Spinal cord (tissue), 10 donors: ENCODE data around the gene CMA1. TPM values are rescaled to one million over a fixed set of nuclear protein-coding genes. Genes with fewer than 3 reads are reported as not detected.
"Not testable (repeated sequence)": the region's sequence is repeated elsewhere in the genome, so short reads cannot be mapped to it uniquely, and the experiment has no call there.

Source experiments
- DNase-seq, 6 donors: peaks; one replicate each; pipeline versions ENCODE4 v3.0.0 to v3.0.0-alpha.2; 2013 to 2015; ENCODE audit warnings: low spot score in 6 of 6, low read depth in 4 of 6
- H3K27ac ChIP-seq: one replicate; pipeline ENCODE4 v1.5.1; 2013; ENCODE audit warnings: low read depth, low read length, control low read depth
- H3K27me3 ChIP-seq: one replicate; pipeline ENCODE4 v1.6.1; 2013; ENCODE audit warnings: low read length; ENCODE audit not compliant: control insufficient read depth, insufficient read depth
- H3K36me3 ChIP-seq: one replicate; pipeline ENCODE4 v1.6.1; 2013; ENCODE audit warnings: low read length; ENCODE audit not compliant: control insufficient read depth, insufficient read depth
- H3K4me1 ChIP-seq: one replicate; pipeline ENCODE4 v1.6.1; 2013; ENCODE audit warnings: low read length; ENCODE audit not compliant: control insufficient read depth, insufficient read depth
- H3K4me3 ChIP-seq: one replicate; pipeline ENCODE4 v1.5.1; 2013; ENCODE audit warnings: low read depth, low read length, control low read depth
- H3K9me3 ChIP-seq: one replicate; pipeline ENCODE4 v1.6.1; 2013; ENCODE audit warnings: low read length; ENCODE audit not compliant: control insufficient read depth, insufficient read depth
- WGBS: methylation state at CpG from one replicate; pipeline ENCODE4 v1.1.5; 2013; ENCODE audit warnings: missing lambda C conversion rate; ENCODE audit not compliant: insufficient coverage; 5-methylcytosine and 5-hydroxymethylcytosine counted together
- long read RNA-seq, 4 donors: transcript quantifications; one replicate each; lab custom pipeline, GENCODE V29; 2026
- polyA plus RNA-seq, 2 donors: library from polyadenylated mRNA; unstranded; fragments of 120-200 nt; gene quantifications; one replicate each; pipeline ENCODE4 v1.2.1, GENCODE V29; 2013; ENCODE audit not compliant: insufficient read length in 2 of 2
- total RNA-seq, 2 donors: library from RNA; depleted of rRNA in 1 of 2; stranded (reverse); fragments of 120-200 nt in 1 of 2; fragments of >200 nt in 1 of 2; gene quantifications; one replicate each; pipeline versions ENCODE4 v1.2.3 to v1.2.4, GENCODE V29; 2013 to 2014
- donor health status: healthy.

CMA1 gene
- not detected for total RNA-seq
- not detected for polyA plus RNA-seq
- long read RNA-seq, donor 1: 0 reads
- long read RNA-seq, donor 2: 0 reads
- long read RNA-seq, donor 3: 0 reads
- long read RNA-seq, donor 4: 0 reads

GRCh38 chr14:24508155-24508840, at the start of gene CMA1:
Gene CMA1 (minus strand): TSS chr14:24508265. CDS start chr14:24508235, 30 bp downstream.
- DNase-seq: no peak
- Histone ChIP-seq H3K9me3 (no peaks in the 10 kb centered on the region), H3K27ac (no peak within 1 kb of the TSS), H3K4me1 (no peaks in the 10 kb centered on the region), H3K4me3 (no peak within 1 kb of the TSS), H3K27me3 (no peaks in the 10 kb centered on the region), H3K36me3 (no peaks in the 10 kb centered on the region)
- 44% methylated on average over 1 of the region's 3 CpGs for WGBS

DNA sequence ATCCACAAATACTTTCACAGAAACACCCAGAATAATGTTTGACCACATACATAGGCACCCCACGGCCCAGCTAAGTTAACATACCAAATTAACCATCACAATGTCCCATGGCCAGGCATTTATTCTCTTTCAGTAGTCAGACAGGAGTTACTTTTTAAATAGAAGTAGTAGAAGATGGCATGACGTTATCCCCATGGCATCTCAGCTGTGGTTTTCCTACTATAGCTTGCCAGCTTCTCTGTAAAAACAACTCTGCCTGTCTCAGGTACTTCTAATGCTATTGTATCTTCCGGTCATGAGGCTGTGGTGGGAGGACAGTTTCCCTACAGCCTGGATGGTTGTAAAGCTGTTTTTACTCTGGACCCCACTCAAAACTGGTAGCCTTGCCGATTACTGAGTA, 48.7 kb upstream of the CMA1 start:
- Histone ChIP-seq H3K4me1 (no peaks in the 10 kb centered on the region), H3K27me3 (no peaks in the 10 kb centered on the region), H3K36me3 (no peaks in the 10 kb centered on the region), H3K9me3 (no peaks in the 10 kb centered on the region), H3K4me3 (no peak overlapping the region), H3K27ac (no peak overlapping the region)
- DNase-seq: no peak
- WGBS: 60% methylated on average over 1 of the region's 4 CpGs

- WGBS: 38% methylated on average over 1 of the region's 1 CpG
These were observed 41.0 kb upstream of the CMA1 start for GRCh38 chr14:24549064-24549463.

DNA sequence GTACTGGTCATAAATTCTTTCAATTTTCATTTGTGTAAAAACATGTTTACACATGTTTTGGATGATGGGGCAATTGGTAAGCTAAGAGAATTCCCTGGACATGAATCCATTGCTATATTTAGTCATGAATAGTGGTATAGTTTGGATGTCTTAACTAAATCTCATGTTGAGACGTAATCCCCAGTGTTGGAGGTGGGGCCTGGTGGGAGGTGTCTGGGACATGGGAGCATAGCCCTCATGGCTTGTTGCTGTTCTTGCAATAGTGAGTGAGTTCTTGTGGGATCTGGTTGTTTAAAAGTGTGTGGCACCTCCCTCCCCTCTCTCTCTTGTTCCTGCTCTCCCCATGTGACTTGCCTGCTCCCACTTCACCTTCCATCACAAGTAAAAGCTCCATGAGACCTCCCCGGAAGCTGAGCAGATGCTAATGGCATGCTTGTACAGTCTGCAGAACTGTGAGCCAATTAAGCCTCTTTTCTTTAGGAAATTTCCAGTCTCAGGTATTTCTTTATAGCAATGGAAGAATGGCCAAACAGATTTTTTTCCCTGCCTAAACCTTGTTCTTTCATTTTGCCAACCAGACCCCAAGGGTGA, 34.4 kb upstream of the CMA1 start:
- Histone ChIP-seq H3K9me3 (no peaks in the 10 kb centered on the region), H3K27me3 (no peaks in the 10 kb centered on the region), H3K36me3 (no peaks in the 10 kb centered on the region), H3K27ac (no peak overlapping the region), H3K4me3 (no peak overlapping the region), H3K4me1 (no peaks in the 10 kb centered on the region)
- 70% methylated on average over 2 of the region's 2 CpGs for WGBS
- no peak for DNase-seq

More at GRCh38 chr14:24549064-24549463, 41.0 kb upstream of the CMA1 start:
- H3K4me3 ChIP-seq, DNase-seq, H3K27me3 ChIP-seq, H3K27ac ChIP-seq, H3K36me3 ChIP-seq, H3K9me3 ChIP-seq, H3K4me1 ChIP-seq: not testable (repeated sequence)

DNA sequence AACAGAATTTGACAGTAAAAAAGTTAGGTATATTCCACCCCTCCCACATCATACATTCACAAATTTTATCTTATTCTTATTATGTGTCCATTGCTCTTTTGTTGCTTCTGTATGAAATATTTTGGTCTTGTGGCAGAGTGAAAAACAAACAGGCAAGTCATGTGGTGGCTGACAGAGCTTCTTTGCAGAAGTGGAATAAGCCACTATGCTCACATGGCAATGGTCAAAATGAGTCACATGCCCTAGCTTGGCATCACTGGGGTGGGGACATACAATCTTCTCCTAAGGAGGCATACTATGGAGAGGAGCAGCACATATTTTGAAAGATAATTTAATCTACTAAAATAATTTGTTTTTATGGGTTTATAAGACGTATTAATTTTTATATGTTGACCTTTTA, 27.7 kb upstream of the CMA1 start:
- Histone ChIP-seq H3K4me3 (no peak overlapping the region), H3K36me3 (no peaks in the 10 kb centered on the region), H3K4me1 (no peaks in the 10 kb centered on the region), H3K27ac (no peak overlapping the region), H3K9me3 (no peaks in the 10 kb centered on the region), H3K27me3 (no peaks in the 10 kb centered on the region)
- no CpG with 5 or more reads among the region's 1 CpG for WGBS
- DNase-seq: no peak

GRCh38 chr14:24534286-24534685, 26.2 kb upstream of the CMA1 start:
- Histone ChIP-seq H3K4me3 (no peak overlapping the region), H3K9me3 (no peaks in the 10 kb centered on the region), H3K27me3 (no peaks in the 10 kb centered on the region), H3K27ac (no peak overlapping the region), H3K4me1 (no peaks in the 10 kb centered on the region), H3K36me3 (no peaks in the 10 kb centered on the region)
- WGBS: 93% methylated on average over 2 of the region's 3 CpGs
- no peak for DNase-seq

- not testable (repeated sequence) for H3K4me3 ChIP-seq, H3K4me1 ChIP-seq
- WGBS: 81% methylated on average over 10 of the region's 15 CpGs
These were observed 18.0 kb upstream of the CMA1 start for GRCh38 chr14:24525877-24526620.

GRCh38 chr14:24518851-24519250, 10.8 kb upstream of the CMA1 start:
- H3K9me3 ChIP-seq: no peaks in the 10 kb centered on the region
- no peaks in the 10 kb centered on the region for H3K27me3 ChIP-seq
- H3K27ac ChIP-seq: no peak overlapping the region
- 49% methylated on average over 2 of the region's 2 CpGs for WGBS
- no peaks in the 10 kb centered on the region for H3K4me1 ChIP-seq
- no peak for DNase-seq
- H3K36me3 ChIP-seq: no peaks in the 10 kb centered on the region
- H3K4me3 ChIP-seq: no peak overlapping the region

More at GRCh38 chr14:24525877-24526620, 18.0 kb upstream of the CMA1 start:
- H3K36me3 ChIP-seq, H3K9me3 ChIP-seq, H3K27me3 ChIP-seq, DNase-seq, H3K27ac ChIP-seq: not testable (repeated sequence)

- Histone ChIP-seq H3K27me3 (no peaks in the 10 kb centered on the region), H3K4me3 (no peak overlapping the region), H3K36me3 (no peaks in the 10 kb centered on the region), H3K4me1 (no peaks in the 10 kb centered on the region), H3K27ac (no peak overlapping the region), H3K9me3 (no peaks in the 10 kb centered on the region)
- WGBS: no CpG with 5 or more reads among the region's 1 CpG
- no peak for DNase-seq
These were observed 6.1 kb upstream of the CMA1 start for GRCh38 chr14:24514209-24514608.
